HG02678 (cell line): Measurements from ENCODE around the gene SLC35E4.
"Not testable (repeated sequence)": the region's sequence is repeated elsewhere in the genome, so short reads cannot be mapped to it uniquely, and the experiment has no call there.

Experiments used
- ATAC-seq: cut with Tn5 transposase; IDR thresholded peaks from one replicate; pipeline ENCODE4 v1.9.1; 2021; ENCODE audit warnings: mild to moderate bottlenecking, moderate library complexity; ENCODE audit not compliant: unreplicated experiment

SLC35E4 gene

DNA sequence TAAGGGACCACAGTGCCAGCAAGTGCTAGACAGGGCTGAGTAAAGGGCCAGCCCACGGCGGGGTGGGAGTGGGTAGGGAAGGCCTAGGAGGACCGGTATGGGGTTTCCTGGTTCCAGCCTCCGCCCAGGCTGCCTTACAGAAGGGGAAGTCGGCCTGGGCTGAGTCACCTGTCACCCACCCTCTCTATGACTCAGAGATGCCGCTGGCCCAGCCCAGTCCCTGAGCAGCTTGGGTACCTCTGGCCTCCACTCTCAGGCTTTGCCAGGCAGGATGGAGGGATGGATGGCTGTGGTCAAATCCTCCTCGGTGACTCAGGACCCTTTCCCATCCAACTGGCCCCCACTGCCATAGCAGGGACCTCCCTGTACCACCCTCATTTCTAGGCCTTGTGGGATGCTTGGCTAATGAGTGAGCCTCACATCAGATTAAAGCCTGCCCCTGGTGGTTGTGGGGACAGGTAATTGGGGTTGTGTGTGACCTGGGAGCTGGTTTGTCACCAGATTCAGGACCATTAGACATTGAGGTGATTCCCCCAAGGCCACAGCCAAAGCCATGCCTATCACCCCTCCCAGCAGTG lies 13.9 kb downstream of the SLC35E4 start:
- no peak for ATAC-seq

GRCh38 chr22:30650508-30651116 lies 15.0 kb downstream of the SLC35E4 start:
- no peak for ATAC-seq

- ATAC-seq = no peak
These were observed 17.3 kb downstream of the SLC35E4 start for GRCh38 chr22:30652852-30653251.

DNA sequence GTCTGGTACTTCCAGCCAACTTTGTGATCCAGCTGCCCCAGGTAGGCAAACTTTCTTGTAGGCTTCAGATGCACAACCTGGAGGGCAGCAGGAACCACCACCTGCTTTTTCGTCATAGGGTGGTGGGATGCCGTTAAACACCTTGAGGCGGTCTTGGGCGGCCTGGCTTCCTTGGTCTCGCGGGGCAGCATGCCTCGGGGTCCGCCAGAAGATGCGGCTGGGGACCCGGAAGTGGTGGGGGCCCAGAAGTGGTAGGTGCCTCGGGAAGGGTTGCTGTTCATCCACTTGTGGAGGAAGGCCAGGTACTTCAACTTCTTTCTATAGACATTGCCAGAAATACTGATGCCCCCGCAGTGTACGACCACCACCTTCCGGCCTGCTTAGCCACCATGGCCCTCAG lies 18.8 kb downstream of the SLC35E4 start:
- no peak for ATAC-seq

DNA sequence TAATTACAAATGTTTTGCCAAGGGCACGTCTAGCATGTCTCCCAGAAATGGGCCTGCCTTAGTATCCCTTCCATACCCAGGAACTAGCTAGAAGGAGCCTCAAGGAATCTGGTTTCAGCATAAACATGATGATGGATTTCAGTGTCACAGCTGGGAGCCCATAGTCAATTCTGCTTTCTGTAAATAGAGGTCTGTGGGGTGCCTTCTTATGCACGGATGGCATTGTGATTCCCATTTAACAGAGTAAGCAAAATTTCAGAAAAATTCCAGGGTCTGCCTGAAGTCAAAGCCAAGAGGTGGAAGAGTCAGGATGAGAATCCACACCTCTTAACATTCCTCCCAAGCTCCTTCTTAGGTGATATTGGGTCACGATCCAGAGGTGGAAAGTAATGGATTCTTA lies 20.0 kb downstream of the SLC35E4 start:
- ATAC-seq = no peak

DNA sequence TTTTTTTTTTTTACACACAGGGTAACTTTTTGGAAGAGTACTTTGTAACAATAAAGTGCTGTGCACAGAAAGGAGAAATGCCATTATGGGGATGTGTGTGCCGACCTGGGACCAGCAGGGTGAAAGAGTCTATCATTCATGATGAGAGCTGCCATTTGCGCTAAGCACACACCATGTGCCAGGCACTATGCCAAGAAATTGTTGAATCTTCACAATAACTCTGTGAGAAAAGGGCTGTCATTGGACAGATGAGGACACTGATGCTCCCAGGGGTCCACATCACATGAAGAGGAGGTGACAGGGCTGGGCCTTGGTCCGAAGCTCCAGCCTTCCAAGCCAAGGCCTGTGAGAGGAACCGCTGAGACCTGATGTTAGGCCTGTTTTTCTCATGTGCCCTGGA lies 26.5 kb downstream of the SLC35E4 start:
- no peak for ATAC-seq

DNA sequence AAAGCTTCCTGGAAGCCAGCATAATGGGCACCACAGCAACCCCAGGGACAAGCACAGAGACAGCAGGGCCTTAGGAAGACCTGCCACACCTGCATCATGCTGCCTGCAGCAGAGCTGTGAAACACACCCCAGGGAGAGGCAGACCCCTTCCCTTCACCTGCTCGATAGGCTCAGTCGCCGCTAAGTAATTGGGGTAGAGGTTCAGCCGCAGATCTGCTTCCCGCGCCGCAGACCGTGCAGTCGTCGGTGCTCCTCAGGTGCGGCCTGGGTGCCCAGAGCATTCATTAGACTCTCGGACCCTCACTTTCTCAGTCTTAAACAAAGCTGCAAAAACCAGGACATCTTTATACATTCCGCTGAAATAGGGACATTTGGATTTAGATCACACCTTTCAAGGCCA lies 29.2 kb downstream of the SLC35E4 start:
- no peak for ATAC-seq

DNA sequence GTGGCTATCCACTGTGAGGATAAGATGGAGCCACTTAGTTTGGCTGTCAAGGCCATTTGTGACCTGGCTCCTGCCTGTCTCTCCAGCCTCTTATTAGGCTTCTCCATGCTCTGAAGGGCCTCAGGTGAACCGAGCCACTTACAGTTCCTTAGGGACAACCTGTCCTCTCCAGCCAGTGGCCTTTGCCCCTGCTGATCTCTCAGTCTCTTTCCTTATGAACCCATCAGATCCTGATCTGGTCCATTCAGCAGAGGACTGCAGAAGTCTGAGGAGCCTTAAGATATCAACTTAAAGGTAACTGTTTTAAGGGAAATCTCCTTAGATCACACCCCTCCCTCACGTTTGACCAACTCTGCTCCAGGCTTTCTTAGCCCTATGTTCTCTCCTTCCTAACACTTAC lies 29.7 kb downstream of the SLC35E4 start:
- no peak for ATAC-seq

- no peak for ATAC-seq
These were observed 30.2 kb downstream of the SLC35E4 start for GRCh38 chr22:30665786-30666185.

DNA sequence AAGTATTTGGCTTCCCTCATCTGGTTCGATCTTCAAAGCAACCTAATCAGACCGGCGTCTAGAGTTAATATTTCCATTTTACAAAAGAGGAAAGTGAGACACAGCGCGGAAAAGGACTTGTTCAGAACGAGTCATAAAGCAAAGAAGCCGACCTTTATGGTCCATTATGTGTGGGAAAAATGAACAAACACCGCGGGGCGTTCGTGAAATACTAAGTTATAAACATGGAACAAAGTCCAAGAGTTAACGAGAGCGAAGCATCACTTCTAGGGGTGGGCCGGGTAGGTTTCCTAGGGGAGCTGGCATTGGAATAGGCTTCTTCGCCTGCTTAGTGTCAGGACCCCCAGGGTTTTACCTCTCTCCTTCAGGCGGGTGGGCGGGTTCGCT lies 31.5 kb downstream of the SLC35E4 start:
- no peak for ATAC-seq

- ATAC-seq = peak; percentile 91
These were observed 32.2 kb downstream of the SLC35E4 start, which contains the start of gene DUSP18 for GRCh38 chr22:30667494-30668385. DUSP18 (minus strand) TSS chr22:30667875; CDS start chr22:30664003, 3,872 bp downstream.

GRCh38 chr22:30668386-30668710 lies 32.8 kb downstream of the SLC35E4 start:
- no peak for ATAC-seq

GRCh38 chr22:30671071-30671470 lies 35.5 kb downstream of the SLC35E4 start:
- ATAC-seq = no peak

DNA sequence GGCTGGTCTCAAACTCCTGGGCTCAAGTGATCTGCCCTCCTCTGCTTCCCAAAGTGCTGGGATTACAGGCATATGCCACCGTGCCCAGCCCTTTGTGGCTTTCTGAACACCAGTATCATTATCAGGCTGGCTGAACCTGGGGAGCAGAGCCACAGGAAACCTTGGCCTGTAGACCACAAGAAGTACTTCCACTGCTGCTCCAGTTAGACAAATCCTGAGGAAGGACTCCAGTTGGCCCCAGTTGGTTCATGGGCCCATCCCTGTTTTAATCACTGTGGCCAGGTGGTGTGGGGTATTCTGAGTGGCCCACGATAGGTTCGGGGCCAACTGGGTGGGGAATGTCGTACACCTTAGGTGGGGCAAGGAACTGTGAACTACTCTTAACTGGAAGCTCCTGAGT lies 37.6 kb downstream of the SLC35E4 start:
- no peak for ATAC-seq

- ATAC-seq = no peak
These were observed 38.9 kb downstream of the SLC35E4 start for GRCh38 chr22:30674482-30674881.

DNA sequence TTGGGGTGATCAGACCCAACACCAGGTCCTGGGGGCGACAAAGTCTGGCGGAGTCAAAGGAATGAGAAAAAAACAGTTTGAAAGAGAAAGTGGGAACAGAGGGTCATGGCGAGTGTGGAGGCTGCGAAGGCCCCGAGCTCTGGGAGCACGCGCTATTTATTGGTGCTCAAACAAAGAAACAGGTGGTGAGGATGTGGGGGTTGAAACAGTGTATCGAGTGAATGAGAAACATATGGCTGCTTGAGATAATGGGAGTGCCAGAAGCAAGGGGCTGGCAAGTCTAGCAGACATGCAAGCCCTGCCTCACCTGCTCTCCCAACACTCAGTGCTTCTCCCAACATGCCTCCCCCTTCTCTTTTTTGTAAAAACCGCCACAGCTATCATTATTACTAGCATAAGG lies 39.9 kb downstream of the SLC35E4 start:
- no peak for ATAC-seq

- not testable (repeated sequence) for ATAC-seq
These were observed 41.0 kb downstream of the SLC35E4 start for GRCh38 chr22:30676565-30676964.

- ATAC-seq = not testable (repeated sequence)
These were observed 44.5 kb downstream of the SLC35E4 start for GRCh38 chr22:30679895-30680690.

DNA sequence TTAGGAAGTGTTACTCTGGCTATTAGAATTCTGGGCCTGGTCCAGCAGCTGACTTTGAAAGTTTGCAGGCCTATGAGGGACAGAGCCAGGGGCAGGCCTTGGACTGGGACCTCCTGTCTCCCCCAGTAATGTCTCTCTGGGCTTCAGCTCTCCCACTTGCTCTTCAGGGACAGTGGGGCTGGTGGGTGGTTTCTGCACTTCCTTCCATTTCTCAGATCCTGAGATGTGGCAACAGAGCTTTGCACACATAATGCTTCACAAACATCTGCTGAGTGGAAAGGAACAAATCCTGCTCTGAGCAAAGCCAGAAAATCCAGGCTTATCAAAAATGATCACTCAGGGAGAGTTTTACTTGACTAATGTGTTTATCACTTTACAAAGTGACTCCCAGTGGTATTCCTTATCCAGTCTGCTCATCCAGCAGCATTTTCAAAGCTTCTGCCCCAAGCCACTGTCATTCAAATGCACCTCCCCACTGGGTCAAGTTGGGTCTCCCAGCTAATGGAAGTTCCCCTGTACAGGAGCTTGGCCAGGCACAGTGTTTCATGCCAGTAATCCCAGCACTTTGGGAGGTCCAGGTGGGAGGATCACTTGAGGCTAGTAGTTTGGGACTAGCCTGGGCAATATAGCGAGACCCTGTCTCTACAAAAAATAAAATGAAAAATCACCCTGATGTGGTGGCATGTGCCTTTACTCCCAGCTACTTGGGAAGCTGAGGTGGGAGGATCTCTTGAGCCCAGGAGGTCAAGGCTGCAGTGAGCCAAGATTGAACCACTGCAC lies 45.6 kb downstream of the SLC35E4 start:
- ATAC-seq = no peak

GRCh38 chr22:30681831-30682230 lies 46.2 kb downstream of the SLC35E4 start:
- ATAC-seq = no peak

DNA sequence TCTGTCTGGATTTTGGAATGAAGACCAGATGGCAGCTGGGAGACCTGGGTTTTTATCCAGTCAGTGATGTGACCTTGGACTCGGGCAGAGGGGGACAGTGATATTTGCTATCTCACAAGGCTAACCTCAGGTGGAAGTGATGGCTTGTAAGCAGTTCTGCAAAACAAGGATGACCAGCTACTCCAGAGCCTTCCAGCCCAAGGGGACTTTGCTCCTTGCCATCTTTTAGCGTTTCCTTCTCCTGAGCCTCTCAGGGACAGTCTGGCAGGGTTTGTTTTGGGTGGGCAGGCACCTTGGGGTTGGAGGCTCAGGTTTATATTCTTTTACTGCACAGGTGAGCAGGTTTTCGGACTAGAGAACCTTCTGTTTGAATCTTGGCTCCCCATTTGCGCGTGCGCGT lies 49.6 kb downstream of the SLC35E4 start:
- no peak for ATAC-seq
